ENCODE data around the gene CCL18.

- no peak for TF ChIP-seq CTCF (IDR thresholded peaks at IDR 0.05)
- TF ChIP-seq EZH2 (IDR thresholded peaks at IDR 0.05; ENCODE audit: borderline replicate concordance, insufficient read depth, low read depth, low read length, poor library complexity, severe bottlenecking): no peak
These were observed 6.2 kb upstream of the CCL18 start for GRCh38 chr17:36057911-36058310.

Data from B cell (primary cell).